Measurements from ENCODE around the gene ZNF624. TPM values are rescaled to one million over a fixed set of nuclear protein-coding genes. Genes with fewer than 3 reads are reported as not detected.
"Not testable (repeated sequence)": the region's sequence is repeated elsewhere in the genome, so short reads cannot be mapped to it uniquely, and the experiment has no call there.

Gene ZNF624
- total RNA-seq, 1 donor from 2014 or later = 16.8 TPM

DNA sequence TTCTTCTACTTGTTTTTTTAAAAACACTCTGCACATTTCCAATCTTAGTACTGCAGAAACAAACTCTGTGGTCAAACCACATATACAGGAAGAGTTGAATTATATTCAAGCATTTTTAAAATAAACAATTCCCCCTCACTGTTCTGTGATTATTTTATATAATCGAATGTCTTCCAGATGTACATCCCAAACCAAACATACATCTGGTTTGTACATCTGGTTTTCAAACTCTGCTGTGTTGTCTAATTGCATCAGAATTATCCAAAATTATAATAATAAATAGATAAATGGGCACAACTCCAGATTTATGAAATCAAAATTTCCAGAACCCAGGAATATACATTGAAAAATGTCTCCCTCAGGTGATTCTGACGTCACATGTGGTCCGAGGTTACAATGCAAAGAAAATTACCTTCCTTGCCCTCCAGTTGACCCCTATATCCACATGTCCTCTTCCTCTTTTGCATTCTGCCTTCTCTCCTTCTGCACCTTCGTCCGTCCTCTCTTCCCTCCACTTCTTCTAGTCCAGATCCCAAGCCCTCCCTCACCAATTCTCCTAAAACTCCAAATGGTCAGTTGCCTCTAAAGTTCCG is 23.1 kb upstream of the ZNF624 start:
- Mint-ChIP-seq H3K36me3 (ENCODE audit: low read depth, unreplicated experiment) (no peaks in the 10 kb centered on the region), H3K9me3 (ENCODE audit: unreplicated experiment) (no peaks in the 10 kb centered on the region), H3K27ac (ENCODE audit: unreplicated experiment) (no peak overlapping the region), H3K4me1 (ENCODE audit: unreplicated experiment) (peaks cover 5% of the 10 kb centered on the region), H3K27me3 (ENCODE audit: unreplicated experiment) (no peaks in the 10 kb centered on the region), H3K4me3 (ENCODE audit: unreplicated experiment) (no peak overlapping the region)
- DNase-seq (ENCODE audit: low spot score) = no peak
- TF ChIP-seq, protein P1, sequence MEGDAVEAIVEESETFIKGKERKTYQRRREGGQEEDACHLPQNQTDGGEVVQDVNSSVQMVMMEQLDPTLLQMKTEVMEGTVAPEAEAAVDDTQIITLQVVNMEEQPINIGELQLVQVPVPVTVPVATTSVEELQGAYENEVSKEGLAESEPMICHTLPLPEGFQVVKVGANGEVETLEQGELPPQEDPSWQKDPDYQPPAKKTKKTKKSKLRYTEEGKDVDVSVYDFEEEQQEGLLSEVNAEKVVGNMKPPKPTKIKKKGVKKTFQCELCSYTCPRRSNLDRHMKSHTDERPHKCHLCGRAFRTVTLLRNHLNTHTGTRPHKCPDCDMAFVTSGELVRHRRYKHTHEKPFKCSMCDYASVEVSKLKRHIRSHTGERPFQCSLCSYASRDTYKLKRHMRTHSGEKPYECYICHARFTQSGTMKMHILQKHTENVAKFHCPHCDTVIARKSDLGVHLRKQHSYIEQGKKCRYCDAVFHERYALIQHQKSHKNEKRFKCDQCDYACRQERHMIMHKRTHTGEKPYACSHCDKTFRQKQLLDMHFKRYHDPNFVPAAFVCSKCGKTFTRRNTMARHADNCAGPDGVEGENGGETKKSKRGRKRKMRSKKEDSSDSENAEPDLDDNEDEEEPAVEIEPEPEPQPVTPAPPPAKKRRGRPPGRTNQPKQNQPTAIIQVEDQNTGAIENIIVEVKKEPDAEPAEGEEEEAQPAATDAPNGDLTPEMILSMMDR (IDR thresholded peaks at IDR 0.05; ENCODE audit: unreplicated experiment) = no peak

DNA sequence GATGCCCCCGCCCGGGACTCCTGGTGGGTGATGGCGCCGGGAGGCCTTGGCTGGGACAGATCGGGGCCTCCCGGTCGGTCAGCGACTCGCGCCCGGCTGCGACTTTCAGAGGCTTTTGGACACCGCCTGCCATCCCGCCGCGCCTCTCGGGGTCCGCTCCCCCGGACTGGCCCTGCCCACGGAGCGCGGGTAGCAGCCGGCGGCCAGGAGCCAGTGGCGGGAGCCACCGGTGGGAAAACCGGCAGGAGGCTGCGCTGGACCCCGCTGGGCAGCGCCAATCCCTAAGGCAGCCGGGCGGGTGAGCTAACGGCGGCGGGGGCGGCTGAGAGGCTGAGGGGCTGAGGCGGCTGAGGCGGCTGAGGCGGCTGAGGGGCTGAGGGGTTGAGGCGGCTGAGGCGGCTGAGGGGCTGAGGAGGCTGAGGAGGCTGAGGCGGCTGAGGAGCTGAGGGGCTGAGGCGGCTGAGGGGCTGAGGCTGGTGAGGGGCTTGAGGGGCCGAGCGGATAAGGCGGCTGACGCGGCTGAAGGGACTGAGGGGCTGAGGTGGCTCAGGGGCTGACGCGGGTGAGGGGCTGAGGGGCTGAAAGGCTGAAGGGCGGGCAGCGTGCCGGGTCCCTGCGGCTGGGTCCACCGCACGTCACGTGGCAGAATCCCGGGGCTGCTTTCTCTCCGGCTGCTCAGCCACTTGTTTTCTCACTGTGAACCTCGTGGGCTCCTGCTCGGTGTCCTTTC is 13.4 kb upstream of the ZNF624 start:
- H3K27me3 Mint-ChIP-seq (ENCODE audit: unreplicated experiment); H3K4me1 Mint-ChIP-seq (ENCODE audit: unreplicated experiment); H3K27ac Mint-ChIP-seq (ENCODE audit: unreplicated experiment); H3K36me3 Mint-ChIP-seq (ENCODE audit: low read depth, unreplicated experiment); H3K9me3 Mint-ChIP-seq (ENCODE audit: unreplicated experiment): not testable (repeated sequence)
- peak; percentile 40 for DNase-seq (ENCODE audit: low spot score)
- peak overlapping the region; percentile 86 for H3K4me3 Mint-ChIP-seq (ENCODE audit: unreplicated experiment)

DNA sequence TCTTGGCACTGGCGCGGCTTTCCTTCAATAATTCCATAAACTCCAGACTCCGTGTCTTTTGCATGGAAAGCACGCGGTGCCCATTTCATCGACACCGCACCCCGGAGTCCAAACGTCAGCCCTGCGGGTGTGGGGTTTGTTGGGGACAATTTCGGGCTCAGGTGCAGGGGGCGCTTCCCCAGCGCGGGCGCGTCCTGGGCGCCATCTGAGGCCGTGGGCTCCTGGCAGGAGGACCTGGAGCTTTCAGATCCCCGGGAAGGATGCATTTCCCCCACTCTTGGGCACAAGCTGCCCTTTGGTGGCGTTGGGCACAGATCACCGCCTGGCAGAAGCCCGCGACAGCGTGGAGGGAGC is 12.9 kb upstream of the ZNF624 start:
- H3K27me3 Mint-ChIP-seq (ENCODE audit: unreplicated experiment); H3K27ac Mint-ChIP-seq (ENCODE audit: unreplicated experiment); H3K9me3 Mint-ChIP-seq (ENCODE audit: unreplicated experiment); DNase-seq (ENCODE audit: low spot score); H3K4me3 Mint-ChIP-seq (ENCODE audit: unreplicated experiment); H3K36me3 Mint-ChIP-seq (ENCODE audit: low read depth, unreplicated experiment); H3K4me1 Mint-ChIP-seq (ENCODE audit: unreplicated experiment): not testable (repeated sequence)

DNA sequence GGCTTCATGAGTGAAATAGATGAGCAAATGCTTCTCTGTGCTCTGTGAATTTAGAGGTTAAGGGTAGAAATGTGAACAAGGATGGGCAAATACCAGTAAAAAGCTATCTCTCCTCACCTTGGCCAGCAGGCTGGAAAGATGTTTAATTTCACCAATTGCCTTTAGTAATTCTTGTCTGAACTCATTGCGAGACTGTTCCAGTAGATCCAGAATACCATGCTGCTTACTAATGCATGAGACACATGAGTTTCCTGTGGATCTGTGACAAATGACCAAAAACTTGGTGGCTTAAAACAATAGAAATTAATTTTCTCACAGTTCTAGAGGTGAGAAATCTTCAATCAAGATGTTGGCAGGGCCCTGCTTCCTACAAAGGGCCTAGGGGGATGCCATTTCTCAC is 9.3 kb upstream of the ZNF624 start:
- Mint-ChIP-seq H3K27ac (ENCODE audit: unreplicated experiment) (no peak overlapping the region), H3K9me3 (ENCODE audit: unreplicated experiment) (no peaks in the 10 kb centered on the region), H3K27me3 (ENCODE audit: unreplicated experiment) (peaks cover 3% of the 10 kb centered on the region), H3K4me3 (ENCODE audit: unreplicated experiment) (no peak overlapping the region), H3K36me3 (ENCODE audit: low read depth, unreplicated experiment) (peaks cover 5% of the 10 kb centered on the region), H3K4me1 (ENCODE audit: unreplicated experiment) (peaks cover 2% of the 10 kb centered on the region)
- TF ChIP-seq, protein P1 (IDR thresholded peaks at IDR 0.05; ENCODE audit: unreplicated experiment) = no peak
- no peak for DNase-seq (ENCODE audit: low spot score)

DNA sequence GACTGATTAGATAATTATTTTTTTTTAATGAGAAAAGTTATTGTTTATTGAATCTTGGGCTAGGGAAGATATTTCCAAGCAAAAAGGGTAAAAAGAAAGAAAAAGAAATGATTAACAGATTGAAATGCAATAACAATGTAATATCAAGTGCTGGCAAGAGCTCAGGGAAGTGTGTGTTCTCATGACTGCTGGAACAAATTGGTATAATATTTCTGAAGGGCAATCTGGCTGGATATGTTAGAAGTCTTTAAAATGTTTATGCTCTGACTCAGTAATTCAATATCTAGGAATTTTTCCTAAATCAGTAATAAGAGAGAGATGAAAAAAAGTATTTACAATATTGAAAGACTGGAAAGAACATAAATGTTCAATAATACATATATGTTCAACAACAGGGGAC is 7.6 kb upstream of the ZNF624 start:
- no peak overlapping the region for H3K4me3 Mint-ChIP-seq (ENCODE audit: unreplicated experiment)
- H3K27ac Mint-ChIP-seq (ENCODE audit: unreplicated experiment) = no peak overlapping the region
- no peaks in the 10 kb centered on the region for H3K4me1 Mint-ChIP-seq (ENCODE audit: unreplicated experiment)
- DNase-seq (ENCODE audit: low spot score) = no peak
- TF ChIP-seq, protein P1 (IDR thresholded peaks at IDR 0.05; ENCODE audit: unreplicated experiment) = no peak
- H3K9me3 Mint-ChIP-seq (ENCODE audit: unreplicated experiment) = no peaks in the 10 kb centered on the region
- no peaks in the 10 kb centered on the region for H3K27me3 Mint-ChIP-seq (ENCODE audit: unreplicated experiment)
- H3K36me3 Mint-ChIP-seq (ENCODE audit: low read depth, unreplicated experiment) = peaks cover 5% of the 10 kb centered on the region

DNA sequence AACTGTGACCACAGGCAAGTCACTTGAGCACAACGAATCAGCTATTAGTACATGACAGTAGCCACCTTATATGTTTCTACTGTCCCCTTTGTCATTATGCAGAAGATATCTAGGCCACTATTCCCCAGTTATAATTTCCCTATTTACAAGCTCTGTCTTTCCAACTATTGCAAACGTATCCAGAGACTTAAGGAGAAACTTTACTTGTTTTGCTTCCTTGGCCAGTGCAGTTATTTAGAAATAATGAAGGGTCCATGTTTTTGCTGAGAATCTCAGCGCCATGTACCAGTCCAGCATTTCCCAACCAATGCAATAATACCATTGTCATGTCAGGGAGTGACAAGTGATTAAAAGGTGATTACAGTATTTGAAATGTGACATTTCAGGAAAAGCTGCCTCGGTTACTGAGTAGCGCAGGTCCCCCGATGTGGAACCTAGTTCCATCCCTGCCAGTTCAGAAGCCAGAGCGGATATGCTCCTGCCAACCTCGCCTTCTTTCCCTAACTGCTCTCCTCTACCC is 743 bp downstream of the ZNF624 start:
- Mint-ChIP-seq H3K4me3 (ENCODE audit: unreplicated experiment) (peak overlapping the region; percentile 89), H3K4me1 (ENCODE audit: unreplicated experiment) (peaks cover 11% of the 10 kb centered on the region), H3K27ac (ENCODE audit: unreplicated experiment) (no peak overlapping the region), H3K9me3 (ENCODE audit: unreplicated experiment) (no peaks in the 10 kb centered on the region), H3K36me3 (ENCODE audit: low read depth, unreplicated experiment) (peaks cover 6% of the 10 kb centered on the region), H3K27me3 (ENCODE audit: unreplicated experiment) (no peaks in the 10 kb centered on the region)
- no peak for DNase-seq (ENCODE audit: low spot score)
- TF ChIP-seq, protein P1 (IDR thresholded peaks at IDR 0.05; ENCODE audit: unreplicated experiment) = no peak

All from endothelial cell (in vitro differentiated cells).